SKM-1 treated with dmso at 0.1 percent for 144 hours (cell line): ENCODE measurements around the gene SMIM5.
A peak's percentile ranks its signal among the peaks of the same experiment; 100 is the strongest.

Experiments
- DNase-seq: peaks from one replicate; lab custom pipeline; 2025; ENCODE audit not compliant: unreplicated experiment; lab: John Stamatoyannopoulos, UW

The SMIM5 gene

DNA sequence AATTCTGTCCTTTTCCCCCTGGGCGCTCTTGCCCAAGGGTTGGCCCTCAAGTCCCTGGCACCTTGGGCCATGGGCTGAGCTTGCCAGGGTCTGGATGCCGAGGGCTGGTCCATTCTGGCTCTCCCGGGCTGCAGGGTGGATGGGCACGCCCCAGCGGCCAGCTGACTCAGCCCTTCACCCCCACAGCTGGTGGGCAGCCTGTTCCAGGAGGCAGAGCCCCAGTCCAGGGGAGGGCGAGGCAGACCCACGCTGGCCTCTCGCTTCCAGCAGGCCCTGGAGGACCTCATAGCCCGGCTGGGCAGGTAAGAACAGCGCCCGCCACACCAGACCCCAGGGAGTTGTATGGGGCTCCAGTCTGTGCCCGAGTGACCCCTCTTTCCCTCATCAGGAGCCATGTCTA is 30.6 kb upstream of the SMIM5 start:
- DNase-seq: no peak

DNA sequence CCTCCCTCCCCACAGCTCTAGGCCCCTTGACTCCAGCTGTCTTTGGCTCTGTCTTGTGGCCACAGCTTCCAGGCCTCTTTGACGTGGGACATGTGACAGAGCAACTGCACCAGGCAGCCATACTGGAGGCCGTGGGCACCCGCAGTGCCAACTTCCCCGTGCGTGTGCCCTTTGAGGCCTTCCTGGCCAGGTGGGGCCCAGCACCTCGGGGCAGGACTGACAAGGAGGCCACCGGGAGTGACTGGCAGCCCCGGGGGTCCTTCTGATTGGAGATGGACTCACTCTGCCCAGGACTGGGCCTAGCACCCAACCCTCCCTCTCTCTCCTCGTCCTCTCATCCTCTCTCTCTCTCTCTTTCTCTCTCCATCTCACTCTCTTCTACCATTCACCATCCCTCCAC is 30.1 kb upstream of the SMIM5 start:
- DNase-seq: no peak

DNA sequence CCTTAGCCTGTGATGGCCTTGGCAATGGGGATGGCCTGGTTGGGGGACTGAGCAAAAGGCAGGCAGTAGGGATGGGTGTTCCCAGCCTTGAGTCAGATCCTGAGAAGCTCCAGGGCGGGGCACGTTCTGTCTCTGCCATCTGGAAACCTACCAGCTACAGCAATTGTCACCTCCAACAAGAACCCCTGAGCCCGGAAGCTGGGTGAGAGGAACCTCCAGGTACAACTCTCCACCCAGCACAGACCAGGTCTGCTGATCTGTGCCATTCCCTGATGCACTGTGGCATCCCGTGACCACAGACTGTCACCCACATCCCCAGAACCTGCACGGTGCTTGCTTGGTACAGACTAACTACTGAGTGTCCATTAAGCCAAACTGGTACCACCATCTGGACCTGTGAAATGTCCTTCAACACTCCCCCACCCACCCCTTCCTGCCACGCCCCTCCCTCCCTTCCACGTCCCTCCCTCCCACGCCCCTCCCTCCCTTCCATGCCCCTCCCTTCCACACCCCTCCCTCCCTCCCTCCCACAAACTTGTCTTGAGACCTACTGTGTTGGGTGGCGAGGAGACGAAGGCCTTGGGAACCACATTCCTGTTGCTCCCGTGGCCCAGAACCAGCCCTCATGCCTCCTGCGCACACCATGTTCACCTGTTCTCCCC is 29.1 kb upstream of the SMIM5 start:
- no peak for DNase-seq

DNA sequence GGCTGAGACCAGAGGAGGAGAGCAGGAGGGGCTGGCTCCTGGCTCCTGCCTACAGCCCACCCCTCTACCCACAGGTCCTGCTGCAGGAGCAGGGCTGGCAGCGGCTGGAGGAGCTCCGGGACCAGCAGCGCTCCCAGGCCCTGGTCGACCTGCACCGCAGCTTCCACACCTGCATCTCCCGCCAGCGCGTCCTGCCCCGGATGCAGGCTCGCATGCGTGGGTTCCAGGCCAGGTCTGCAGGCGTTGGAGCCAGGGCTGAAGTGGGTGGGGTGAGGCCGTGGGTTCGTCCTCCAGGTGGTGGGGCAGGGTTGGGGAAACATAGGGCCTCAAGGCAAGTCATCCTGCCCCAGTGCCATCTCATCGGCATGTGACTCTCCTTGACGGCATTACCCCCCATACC is 27.4 kb upstream of the SMIM5 start:
- no peak for DNase-seq

DNA sequence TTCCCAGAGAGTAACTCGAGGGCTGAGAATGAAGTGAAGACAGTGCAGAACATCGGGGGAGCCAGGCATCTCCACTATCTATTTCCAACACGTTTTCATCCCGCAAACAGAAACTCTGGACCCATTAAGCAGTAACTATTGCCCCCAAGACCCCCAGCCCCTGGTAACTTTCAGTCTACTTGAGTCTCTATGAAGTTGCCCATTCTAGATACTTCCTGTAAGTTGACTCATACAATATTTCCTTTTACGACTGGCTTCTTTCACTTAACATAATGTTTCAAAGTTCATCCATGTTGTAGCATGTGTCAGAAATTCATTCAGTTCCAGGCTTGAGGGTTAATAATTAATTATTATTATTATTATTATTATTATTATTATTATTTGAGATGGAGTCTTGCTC is 26.1 kb upstream of the SMIM5 start:
- DNase-seq: no peak

DNA sequence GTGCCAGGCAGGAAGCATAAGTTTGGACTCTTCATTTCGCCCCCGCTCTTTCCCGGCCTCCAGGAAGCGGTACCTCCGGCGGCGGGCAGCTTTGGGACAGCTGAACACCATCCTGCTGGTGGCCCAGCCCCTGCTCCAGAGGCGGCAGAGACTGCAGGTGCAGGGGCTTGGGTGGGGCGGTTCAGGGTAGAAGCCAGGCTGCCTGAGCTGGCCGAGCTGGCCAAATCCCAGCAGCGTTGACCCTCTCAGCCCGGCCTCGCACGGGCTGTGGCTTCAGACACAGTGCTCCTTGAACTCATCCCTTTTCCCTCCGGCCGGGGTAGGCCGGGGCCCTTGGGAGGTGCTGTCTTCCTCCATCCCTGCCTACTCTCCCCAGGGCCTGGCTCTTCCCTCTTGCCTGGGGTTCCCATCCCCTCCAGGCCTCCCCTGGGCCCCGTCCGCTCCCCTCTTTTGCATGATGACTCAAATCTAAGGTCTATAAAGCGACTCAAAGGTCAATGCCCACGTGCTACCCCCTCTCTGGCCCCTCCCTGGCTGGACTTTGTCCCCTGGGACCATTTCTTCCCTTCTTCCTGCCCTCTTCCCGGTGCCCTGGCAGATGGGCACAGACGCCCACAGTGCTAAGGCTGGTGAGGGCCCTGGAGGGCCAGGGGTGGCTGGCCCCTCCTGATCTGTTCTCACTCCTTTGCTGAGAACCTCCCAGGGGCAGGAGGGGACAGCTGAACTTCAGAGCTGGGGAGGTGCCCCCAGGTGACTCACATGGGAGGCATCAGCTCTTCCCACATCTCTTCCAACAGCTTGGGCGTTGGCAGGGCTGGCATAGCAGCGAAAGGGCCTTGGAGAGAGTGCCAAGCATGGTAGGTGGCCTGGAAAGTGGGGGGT is 22.9 kb upstream of the SMIM5 start:
- DNase-seq: no peak

DNA sequence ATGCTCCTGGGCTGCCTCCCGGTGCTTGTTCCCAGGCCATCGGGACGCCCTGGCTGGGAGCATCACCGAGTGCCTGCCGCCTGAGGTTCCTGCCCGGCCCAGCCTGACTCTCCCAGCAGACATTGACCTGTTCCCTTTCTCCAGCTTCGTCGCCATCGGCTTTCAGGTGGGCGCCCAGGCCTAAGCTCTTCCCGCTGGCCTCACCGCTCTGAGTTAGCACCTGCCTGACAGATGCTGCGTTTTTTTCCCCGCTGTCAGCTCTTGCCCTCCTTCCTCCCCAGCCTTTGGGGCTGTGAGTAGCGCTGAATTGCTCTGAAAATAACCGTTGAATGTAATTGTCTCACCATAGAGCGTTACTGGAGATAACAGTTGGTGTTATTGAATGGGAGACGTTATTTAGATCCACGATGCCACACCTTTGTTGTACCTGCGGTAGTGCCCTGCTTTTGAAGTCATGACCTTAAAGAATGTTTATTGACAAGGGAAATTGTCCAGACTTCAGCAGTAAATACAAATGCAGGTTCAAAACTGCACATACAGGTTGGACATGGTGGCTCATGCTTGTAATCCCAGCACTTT is 21.3 kb upstream of the SMIM5 start:
- no peak for DNase-seq

DNA sequence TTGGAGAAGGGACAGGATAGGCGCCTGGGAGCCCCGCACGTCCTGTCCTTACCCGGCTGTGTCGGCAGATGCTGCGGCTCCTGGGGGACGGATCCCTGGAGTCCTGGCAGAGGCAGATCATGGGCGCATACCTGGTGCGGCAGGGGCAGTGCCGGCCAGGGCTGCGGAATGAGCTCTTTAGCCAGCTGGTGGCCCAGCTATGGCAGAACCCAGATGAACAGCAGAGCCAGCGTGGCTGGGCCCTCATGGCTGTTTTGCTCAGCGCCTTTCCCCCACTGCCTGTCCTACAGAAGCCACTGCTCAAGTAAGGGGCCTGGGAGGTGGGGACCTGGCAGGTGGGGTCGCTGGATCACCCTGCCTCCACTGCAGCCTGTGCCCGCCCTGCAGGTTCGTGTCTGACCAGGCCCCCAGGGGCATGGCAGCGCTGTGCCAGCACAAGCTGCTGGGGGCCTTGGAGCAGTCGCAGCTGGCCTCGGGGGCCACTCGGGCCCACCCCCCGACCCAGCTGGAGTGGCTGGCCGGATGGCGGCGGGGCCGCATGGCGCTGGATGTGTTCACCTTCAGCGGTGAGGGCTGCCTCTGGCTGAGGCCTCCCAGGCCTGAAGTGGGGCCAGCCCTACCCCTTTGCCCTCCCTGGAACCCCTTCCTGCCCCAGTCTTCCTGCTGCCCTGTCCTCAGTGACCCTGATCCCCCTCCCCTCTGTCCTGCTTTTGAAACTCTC is 20.2 kb upstream of the SMIM5 start:
- DNase-seq: no peak

DNA sequence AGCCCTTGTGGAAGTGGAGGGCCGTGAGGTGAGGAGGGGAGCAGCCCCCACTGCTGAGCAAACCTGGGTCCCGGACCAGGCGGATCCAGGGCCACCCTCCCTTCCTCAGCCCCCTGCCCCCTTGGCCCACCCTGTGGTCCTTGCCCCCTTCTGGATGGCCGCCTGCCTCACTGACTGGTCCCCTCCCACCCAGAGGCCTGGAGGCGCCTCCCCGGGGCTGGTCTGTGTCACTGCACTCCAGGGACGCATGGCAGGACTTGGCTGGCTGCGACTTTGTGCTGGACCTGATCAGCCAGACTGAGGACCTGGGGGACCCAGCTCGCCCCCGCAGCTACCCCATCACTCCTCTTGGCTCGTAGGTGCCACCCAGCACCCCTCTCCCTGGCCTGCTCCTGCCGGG is 19.2 kb upstream of the SMIM5 start:
- no peak for DNase-seq

DNA sequence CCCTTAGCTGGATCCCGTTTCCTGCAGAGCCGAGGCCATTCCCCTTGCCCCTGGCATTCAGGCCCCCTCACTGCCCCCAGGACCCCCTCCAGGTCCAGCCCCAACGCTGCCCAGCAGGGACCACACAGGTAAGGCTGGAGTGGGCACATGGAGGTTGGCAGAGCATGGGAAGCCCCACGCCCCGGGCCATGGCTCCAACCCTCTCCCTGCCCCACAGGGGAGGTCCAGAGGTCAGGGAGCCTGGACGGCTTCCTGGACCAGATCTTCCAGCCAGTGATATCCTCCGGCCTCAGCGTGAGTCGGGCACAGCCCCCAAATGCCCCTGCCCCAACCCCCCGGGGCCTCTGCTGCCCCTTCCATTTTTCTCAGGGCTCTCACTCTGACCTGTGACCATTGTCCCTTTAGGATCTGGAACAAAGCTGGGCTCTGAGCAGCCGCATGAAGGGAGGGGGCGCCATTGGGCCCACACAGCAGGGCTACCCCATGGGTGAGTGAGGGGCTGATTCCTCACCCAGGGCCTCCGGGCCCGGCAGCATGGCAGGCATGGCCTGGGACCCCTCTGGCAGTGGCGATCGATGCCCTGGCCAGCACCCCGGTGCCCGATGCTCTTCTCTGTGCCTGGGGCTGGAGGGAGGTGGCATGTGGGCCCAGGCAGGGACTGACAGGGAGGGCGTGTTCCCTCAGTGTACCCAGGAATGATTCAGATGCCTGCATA is 18.5 kb upstream of the SMIM5 start:
- DNase-seq: no peak

DNA sequence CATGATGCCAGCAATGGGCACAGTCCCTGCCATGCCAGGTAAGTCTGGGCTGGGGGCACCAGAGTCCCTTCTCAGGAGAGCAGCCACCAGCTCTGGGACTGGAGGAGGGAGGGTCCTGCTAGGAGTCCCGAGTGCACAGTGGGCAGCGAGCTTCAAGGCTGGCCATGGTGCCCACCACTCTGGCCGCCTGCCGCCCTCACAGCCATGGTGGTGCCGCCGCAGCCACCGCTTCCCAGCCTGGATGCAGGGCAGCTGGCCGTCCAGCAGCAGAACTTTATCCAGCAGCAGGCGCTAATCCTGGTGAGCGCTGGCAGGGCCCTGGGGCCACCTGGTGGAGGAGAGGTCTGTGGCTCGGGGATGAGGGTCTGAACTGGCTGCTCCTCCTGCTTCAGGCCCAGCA is 17.9 kb upstream of the SMIM5 start:
- no peak for DNase-seq

DNA sequence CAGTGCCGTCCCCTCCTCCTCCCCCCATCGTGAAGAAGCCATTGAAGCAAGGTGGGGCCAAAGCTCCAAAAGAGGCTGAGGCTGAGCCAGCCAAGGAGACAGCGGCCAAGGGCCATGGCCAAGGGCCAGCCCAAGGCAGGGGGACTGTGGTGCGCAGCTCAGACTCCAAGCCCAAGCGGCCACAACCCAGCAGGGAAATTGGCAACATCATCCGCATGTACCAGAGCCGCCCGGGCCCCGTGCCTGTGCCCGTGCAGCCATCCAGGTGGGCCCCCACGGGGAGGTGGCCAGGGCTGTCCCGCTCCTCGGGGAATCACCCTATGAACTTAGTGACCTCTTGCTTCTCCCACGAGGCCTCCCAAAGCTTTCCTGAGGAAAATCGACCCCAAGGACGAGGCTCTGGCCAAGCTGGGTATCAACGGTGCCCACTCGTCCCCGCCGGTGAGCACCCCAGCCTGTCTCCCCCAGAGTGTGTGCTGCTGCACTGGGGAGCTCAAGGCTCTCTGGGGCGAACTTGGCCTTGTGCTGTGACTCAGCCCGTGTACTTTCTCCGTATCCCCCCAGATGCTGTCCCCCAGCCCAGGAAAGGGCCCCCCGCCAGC is 16.6 kb upstream of the SMIM5 start:
- no peak for DNase-seq

DNA sequence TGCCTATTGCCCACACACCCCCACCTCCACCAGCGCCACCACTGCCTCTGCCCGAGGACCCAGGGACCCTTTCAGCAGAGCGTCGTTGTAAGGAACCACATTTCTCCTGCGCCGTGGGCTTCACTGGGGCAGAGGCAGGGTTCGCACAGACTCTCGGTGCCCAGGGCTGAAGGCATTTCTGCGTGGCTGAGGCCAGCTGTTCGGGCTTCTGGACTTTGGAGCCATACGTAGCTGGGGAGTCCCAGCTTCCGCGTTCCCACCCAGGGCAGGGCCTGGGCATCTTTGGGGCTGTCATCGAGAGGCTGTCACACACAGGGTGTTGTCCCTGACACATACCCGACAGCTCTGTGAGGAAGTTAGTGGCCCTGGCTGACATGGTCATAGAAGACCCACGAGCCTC is 16.0 kb upstream of the SMIM5 start:
- DNase-seq: no peak

DNA sequence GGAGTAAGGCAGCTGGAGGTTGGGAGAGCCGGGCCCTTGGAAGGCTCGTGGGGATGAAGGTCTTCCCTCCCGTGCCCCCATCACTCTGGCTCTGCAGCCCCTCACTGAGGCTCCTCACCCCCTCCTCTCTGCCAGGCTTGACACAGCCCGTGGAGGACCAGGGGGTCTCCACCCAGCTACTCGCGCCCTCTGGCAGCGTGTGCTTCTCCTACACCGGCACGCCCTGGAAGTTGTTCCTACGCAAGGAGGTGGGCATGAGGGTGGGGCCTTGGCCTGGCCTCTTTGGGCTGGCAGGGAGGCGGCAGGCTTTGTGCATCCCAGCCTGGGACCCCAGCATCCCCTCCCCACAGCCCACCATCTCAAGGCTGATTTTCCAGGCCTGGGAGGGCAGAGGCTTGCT is 15.6 kb upstream of the SMIM5 start:
- no peak for DNase-seq

DNA sequence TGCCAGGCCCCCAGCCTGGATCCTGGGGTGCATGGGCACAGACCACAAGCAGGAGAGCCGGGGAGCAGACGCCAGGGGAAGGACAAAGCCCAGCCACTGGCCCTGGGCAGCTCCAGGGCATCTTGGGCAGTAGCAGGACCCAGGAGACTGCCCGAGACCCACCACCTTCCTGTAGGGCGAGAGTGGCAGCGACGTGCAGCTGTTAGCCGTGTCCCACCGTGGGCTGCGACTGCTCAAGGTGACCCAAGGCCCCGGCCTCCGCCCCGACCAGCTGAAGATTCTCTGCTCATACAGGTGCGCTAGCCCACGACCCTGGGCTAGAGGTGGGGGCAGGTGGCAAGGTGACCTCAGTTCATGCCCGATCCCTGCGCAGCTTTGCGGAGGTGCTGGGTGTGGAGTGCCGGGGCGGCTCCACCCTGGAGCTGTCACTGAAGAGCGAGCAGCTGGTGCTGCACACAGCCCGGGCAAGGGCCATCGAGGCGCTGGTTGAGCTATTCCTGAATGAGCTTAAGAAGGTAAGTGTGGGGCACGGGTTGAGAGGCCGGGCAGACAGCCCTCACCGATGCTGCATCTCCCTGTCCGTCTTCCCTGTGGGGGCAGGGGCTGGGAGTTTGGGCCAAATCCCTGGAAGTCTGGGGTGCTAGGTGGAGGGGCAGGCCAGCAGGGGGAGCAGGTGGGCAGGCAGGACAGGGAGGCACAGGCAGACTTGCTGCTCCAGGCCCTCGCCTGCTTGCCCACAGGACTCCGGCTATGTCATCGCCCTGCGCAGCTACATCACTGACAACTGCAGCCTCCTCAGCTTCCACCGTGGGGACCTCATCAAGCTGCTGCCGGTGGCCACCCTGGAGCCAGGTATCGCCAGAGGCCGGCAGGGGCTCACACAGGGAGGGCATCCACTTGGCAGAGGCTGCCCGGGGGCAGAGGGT is 13.5 kb upstream of the SMIM5 start:
- peak; percentile 2 for DNase-seq

DNA sequence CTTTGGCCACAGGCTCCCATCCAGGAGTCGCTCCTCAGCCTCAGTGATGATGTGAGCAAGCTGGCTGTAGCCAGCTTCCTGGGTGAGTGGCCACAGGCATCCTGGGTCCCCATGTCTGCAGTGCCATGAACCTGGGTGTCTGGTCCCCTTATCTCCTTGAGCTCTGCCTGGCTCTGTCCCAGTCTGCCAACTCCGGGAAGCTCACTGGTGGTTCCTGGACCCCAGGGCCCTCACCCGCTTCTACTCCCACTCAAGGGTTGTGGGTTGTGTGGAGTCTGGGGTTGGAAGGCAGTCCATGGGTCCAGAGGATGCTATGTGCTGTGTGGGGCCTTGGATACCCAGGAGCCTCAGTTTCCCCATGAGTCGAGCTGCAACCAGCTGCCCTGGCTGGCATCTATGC is 11.7 kb upstream of the SMIM5 start:
- no peak for DNase-seq

DNA sequence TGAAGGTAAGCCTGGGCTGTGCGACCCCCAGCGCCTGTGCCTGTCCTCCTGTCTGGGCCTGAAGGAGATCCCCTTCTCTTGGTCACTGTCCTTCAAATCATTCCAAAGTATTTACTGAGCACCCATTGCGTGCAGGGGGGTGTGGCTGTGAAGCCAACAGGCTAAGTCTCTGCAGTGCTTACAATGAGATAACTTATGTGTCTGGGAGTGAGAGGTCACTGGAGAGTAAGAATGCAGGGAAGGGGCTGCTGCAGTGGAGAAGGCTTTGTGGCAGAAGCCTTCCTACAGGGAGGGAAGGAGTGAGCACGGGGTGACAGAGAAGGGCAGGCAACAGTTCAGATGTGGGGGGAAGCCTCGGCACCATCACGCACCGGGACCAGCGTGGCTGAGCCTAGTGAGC is 11.2 kb upstream of the SMIM5 start:
- no peak for DNase-seq

DNA sequence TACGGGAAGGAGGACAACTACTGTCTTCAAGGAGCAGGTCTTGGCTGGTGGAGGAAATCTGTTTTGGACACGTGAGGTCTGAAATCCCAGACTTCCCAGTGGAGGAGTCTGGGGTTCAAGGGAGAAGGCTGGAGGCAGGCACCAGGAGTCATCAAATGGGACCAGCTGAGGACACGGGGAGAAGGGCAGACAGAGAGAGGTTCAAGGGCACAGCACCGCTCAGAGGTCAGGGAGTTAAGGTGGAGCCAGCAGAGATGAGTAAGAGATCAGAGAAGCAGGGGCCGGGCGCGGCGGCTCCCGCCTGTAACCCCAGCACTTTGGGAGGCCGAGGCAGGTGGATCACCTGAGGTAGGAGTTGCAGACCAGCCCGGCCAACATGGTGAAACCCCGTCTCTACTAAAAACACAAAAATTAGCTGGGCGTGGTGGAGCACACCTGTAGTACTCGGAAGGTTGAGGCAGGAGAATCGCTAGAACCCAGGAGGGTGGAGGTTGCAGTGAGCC is 10.4 kb upstream of the SMIM5 start:
- DNase-seq: no peak

DNA sequence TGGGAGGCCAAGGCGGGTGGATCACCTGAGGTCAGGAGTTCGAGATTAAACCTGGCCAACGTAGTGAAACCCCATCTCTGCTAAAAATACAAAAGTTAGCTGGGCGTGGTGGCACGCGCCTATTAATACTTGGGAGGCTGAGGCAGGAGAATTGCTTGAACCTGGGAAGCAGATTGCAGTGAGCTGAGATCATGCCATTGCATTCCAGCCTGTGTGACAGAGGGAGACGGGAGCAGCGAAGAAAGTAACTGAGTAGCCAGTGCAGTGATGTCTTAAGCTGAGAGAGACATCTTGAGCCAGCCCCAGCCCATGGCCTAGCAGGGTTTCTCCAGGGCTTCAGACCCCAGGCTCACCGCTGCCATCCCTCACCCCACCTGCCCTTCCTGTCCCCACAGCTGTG is 9.8 kb upstream of the SMIM5 start:
- DNase-seq: no peak
